Left forelimb (tissue), 1 donor: Measurements from ENCODE around the gene IFT57.

ENCODE experiments used
- DNase-seq: peaks from one replicate; pipeline ENCODE4 v3.0.0-alpha.2; 2018; ENCODE audit warnings: low spot score

IFT57 gene

GRCh38 chr3:108124337-108125152 lies 97.7 kb downstream of the IFT57 start:
- no peak for DNase-seq

GRCh38 chr3:108123326-108123725 lies 98.9 kb downstream of the IFT57 start:
- DNase-seq: no peak

DNA sequence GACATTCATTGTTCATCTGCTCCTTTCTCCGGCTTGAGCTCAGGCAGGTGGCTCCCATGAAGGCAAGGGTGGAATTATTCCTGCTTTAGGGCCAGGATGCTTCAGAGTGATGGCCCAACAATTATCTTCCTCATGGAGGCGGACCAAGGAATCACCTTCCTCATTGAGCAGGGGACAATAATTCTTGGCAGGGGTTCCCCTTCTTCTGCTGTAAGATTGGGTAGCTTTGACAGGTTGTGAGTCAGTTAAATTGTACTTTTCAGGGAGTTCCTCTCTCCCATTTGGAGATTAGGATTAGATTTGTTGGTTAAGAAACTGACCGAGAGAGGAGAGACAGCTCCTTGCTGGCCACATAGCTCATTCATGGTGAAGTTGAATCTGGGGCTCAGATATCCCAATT lies 99.9 kb downstream of the IFT57 start:
- no peak for DNase-seq

DNA sequence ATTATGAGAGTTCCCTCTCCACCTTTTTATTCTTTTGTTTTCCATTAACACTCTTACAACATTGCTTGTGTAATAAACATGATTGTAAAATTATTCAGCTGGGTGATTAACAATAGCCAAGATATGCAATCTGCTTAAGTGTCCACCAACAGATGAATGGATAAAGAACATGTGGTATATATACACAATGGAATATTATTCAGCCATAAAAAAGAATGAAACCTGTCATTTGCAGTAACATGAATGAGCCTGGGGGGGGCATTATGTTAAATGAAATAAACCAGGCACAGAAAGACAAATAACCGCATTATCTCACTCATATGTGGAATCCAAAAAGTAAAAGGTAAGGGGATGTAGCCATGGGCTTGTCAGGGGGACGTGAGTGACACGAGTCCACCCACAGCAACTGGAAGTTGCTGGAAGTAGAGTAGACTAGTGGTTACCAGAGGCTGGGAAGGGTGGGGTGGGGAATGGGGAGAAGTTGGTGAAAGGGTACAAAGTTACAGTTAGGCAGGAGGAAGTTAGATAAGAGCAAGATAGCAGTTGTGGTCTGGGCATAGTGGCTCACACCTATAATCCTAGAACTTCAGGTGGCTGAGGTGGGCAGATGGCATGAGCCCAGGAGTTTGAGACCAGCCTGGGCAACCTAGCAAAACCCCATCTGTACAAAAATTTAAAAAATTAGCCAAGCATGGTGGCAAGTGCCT lies 102.7 kb downstream of the IFT57 start:
- no peak for DNase-seq

GRCh38 chr3:108118038-108118768 lies 104.0 kb downstream of the IFT57 start:
- DNase-seq: no peak

DNA sequence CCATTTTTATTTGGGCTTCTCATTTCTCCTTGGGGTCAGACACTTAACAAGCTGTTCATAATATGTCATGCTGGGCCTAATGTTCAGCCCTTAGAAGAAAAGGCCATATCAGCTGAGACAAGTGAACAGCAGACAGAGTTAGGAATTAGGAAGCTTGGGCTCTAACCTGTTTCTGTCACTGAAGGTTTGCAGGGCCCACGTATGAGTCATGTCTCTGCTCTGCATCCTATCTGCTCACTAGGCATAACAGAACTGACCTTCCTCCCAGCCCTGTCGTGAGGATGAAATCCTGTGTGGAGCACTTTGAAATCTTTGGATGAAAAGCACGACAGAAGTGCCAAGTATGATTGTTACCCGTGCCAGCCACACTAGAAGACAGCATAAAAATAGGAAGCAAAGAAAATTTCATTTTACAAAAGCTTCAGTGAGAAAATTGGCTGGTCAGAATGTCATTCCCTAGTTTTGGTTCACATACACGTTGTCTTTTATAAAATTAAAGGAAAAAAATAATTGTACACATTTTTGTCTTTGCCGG lies 104.9 kb downstream of the IFT57 start:
- no peak for DNase-seq

DNA sequence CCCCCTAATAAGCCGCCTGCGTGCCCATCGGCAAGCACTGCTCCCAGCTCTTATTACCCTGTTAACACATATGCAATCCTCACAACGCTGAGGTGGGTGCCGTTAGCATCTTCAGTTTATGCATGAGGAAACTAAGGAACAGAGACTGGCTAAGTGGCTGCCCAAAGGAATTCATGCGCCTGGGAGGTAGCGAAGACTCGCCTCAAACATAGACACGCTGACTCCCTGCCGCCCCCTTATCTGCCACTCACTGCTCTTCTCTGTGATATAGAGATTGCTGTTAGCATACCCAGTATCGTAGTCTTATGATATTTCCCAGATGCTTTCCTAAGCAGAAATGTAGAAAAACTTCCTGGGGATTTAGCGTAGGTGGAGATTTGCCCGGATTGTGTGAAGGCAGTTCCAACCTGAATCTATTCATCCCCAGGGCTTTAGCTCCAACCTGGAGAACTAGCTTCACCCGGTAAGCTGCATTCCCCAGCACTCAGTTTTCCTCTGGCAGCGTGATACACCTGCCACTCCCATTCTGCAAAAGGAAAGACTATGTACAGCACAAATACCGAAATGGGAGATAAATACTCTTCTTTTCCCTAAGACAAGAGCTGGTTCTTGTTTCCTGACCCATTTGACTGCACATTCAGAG lies 107.7 kb downstream of the IFT57 start:
- DNase-seq: no peak

DNA sequence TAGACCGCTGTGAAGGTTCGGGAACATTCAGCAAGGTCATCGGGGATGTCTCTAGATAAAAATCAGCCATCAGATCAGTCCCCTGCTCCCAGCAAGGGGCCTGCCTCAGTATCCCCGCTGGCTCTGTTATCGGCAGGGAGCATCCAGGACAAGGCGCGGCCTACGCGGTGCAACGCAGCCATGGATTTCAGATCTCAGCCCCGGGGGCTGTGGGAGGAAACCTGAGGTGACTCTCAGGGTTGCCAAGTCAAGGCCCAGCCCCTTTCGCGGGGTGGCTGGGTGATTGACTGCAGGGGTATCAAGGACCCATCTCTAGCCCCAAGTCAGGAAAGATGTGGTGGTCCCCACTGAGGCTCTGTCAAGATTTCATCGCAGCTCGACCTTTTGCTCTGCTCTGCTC lies 108.2 kb downstream of the IFT57 start:
- no peak for DNase-seq

GRCh38 chr3:108110934-108111333 lies 111.3 kb downstream of the IFT57 start:
- no peak for DNase-seq
